NCI-H2171 (cell line): ENCODE data around the gene AHCYL1.
A peak's percentile ranks its signal among the peaks of the same experiment; 100 is the strongest.
"Not testable (repeated sequence)": the region's sequence is repeated elsewhere in the genome, so short reads cannot be mapped to it uniquely, and the experiment has no call there.

Experiments used
- DNase-seq: peaks from one replicate; lab custom pipeline; 2025; lab: John Stamatoyannopoulos, UW

The AHCYL1 gene

DNA sequence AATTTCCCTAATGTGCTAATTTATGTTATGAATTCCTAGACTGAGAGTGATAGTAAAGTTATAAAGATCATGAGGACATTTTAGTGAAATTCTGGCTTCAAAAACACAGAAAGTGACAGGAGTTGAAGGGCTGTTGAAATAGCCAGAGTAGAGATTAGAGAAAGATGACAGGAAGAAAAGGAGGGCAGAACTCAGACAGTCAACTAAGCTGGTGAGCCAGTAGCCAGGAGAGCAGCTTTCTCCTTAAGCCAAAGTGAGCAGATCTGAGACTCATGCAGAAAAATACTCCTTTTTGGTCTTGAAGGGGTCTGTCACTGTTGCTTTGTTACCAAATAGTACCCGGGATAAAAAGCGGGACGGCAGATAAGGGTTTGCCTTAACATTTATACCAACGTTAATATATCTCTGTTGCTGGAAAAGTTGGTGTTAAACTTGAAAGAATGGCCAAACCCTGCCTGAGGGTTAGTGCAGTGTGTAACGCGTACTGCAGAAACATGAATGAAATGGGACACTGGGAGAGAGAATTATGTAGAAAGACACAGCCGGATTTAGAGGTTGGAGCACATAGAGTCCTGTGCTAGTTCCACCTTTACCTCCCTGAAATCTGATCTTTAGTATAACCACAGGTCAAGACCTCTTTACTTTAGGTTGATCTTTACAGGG lies 12.8 kb downstream of the AHCYL1 start:
- DNase-seq, result no peak

- DNase-seq, result no peak
Observed at GRCh38 chr1:109997867-109998229, 13.3 kb downstream of the AHCYL1 start.

GRCh38 chr1:110002695-110003094 lies 18.1 kb downstream of the AHCYL1 start:
- no peak for DNase-seq

DNA sequence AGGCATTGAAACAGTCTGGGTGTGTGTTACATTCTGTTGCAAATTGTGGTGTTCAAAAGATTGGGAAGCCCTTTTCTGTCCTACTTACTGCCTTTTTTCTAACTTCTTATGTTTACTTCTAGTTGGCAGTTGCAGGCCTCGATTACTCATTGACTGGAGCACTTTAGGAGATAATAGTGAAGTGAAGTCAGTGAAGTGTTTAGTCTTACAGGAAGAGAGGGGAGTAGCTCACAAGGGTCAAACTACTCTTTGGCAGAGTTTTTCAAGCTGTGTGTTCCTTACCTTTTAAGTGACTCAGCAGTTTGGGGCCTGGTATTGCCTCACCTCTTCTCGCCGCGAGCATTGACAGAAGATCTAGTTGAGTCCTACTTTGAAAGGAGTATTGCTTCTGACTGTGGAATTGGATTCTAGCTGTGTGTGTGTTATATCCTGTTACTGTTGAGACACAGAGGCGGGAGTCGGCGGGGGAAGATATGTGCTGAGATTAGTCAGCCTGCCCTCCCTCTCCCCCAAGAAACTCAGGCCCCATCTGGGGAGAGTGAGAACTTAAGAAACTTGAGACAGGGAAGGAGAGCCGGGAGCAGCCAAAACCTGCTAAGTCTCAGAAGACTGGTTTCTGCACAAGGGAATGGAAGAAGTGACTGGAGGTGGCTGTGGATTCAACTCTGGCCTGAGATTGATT lies 19.3 kb downstream of the AHCYL1 start:
- no peak for DNase-seq

GRCh38 chr1:110004583-110004982 lies 20.0 kb downstream of the AHCYL1 start:
- no peak for DNase-seq

- DNase-seq, result no peak
Observed at GRCh38 chr1:110005971-110006370, 21.4 kb downstream of the AHCYL1 start.

DNA sequence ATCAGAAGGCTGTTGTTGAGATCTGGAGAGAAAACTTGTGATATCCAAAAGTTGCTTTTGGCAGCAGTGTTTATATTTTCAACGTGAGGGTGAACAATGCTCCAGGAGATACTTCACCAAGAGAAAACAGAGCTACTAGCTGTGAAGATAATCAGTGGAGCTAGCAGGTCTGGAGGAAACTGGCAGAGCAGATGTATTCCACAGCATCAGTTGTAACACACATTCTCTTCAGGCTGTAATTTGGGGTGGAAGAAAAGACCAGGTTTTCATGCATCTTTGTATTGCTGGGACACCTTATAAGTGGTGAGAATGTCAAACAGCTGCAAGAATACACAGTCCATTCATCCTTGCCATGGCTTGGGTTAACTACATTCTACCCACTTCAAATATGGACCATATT lies 22.0 kb downstream of the AHCYL1 start:
- DNase-seq, result no peak

- peak; percentile 40 for DNase-seq
Observed at GRCh38 chr1:110007046-110007830, 22.7 kb downstream of the AHCYL1 start.

DNA sequence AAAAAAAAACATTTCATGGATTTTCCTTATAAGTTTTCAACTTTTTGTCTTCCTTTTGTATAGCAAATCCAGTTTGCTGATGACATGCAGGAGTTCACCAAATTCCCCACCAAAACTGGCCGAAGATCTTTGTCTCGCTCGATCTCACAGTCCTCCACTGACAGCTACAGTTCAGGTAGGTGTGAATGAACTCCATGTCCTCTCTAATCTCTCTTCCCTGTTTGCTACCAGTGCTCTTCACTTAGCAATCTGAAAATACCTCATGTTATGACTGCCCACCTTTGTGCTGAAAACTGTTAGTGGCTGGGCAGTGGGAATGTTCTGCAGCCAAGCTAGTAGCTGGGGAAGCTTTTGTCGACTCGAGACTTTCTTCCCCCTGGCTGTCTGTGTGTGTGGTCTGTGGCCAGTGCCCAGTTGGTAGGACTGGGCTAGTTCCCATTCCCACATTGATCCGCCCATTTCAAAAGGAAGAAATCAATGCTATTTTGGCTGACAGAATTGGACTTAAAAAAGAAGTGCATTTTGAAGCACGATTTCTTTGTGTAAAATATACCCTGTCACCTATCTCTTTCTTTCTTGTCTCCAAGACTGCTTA lies 24.5 kb downstream of the AHCYL1 start:
- DNase-seq, result no peak

GRCh38 chr1:110011527-110012041 lies 27.0 kb downstream of the AHCYL1 start:
- no peak for DNase-seq

- DNase-seq, result no peak
Observed at GRCh38 chr1:110012100-110012780, 27.7 kb downstream of the AHCYL1 start.

- DNase-seq, result no peak
Observed at GRCh38 chr1:110017792-110018191, 33.2 kb downstream of the AHCYL1 start.

DNA sequence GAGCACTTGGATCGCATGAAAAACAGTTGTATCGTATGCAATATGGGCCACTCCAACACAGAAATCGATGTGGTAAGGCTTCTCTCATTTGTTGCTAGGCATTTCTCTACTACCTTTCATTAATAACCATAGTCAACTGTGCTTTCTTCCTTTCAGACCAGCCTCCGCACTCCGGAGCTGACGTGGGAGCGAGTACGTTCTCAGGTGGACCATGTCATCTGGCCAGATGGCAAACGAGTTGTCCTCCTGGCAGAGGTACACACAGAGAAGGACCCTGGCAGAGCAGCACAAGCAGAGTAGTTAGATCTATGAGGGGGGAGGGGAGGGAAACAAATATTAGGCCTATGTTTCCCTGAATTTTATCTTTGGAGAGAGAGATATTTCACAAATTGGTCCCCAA lies 33.8 kb downstream of the AHCYL1 start:
- no peak for DNase-seq

DNA sequence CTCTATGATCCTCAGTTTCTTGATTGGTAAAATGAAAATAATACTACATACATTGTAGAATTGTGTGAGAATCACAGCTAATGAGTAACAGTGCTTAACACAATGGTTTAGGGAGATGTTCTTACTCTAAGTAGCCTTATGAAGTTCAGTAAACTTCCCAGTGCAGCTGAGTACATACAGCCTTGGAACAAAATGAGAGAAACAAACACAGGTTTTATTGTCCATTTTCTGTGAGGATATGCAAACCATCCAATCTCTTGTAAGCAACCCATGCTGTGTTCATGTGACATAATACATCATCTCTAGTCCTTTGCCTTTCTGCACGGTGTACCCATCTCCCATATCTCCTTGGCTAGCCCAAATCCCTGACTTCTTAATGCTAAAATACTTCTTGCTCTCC lies 35.2 kb downstream of the AHCYL1 start:
- no peak for DNase-seq

DNA sequence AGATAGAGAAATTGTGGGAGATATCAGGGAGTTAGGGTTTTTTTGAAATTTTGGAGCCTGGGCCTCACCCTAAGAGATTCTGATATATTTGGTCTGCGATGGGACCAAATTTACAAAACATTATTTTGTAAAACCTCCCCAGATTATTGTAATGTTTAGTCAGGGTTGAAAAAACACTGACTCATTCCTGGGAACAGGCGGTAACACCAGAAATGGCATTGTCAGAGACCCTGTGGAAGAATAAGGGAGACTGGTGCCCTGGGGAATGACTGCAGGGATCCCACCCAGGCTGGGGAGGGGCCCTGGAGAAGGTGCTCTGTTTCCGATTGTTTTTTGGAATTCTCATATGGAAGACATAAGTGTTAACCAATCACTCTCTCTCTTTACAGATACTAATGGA lies 36.7 kb downstream of the AHCYL1 start:
- no peak for DNase-seq

GRCh38 chr1:110024613-110025012 lies 40.0 kb downstream of the AHCYL1 start:
- DNase-seq, result no peak

GRCh38 chr1:110030687-110031086 lies 46.1 kb downstream of the AHCYL1 start:
- DNase-seq, result not testable (repeated sequence)

GRCh38 chr1:110032327-110032726 lies 47.8 kb downstream of the AHCYL1 start:
- no peak for DNase-seq

DNA sequence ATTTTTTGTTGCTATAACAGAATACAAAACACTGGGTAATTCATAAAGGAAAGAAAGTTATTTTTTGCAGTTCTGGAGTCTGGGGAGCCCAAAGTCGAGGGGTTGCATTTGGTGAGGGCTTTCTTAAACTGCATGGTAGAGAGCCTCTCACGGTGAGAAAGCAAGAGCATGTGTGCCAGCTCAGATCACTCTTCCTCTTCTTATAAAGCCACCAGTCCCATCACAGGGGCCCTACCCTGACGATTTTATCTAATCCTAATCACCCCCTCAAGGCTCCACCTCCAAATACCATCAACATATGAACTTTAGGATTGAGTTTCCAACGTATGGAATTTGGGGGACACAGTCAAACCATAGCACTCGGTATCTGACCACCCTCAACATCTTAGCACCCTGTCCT lies 48.9 kb downstream of the AHCYL1 start:
- no peak for DNase-seq

- no peak for DNase-seq
Observed at GRCh38 chr1:110034040-110034450, 49.5 kb downstream of the AHCYL1 start.

- peak; percentile 94 for DNase-seq
Observed at GRCh38 chr1:110034451-110035235, 50.1 kb downstream of the AHCYL1 start, which contains the start of gene STRIP1. STRIP1 (plus strand) TSS chr1:110034624; CDS start chr1:110034638, 14 bp downstream.
